Stimulated activated CD4-positive, alpha-beta T cell treated with anti-CD3 and anti-CD28 coated beads, TNF-alpha, amount 100 ng/mL, for 24 hours (primary cell): Measurements from ENCODE around the gene RALA.
"Not testable (repeated sequence)": the region's sequence is repeated elsewhere in the genome, so short reads cannot be mapped to it uniquely, and the experiment has no call there.

ENCODE experiments used
- DNase-seq, 3 experiments: peaks; one replicate each; pipeline ENCODE4 v3.0.0-alpha.2; 2020; ENCODE audit warnings: low read depth in 3 of 3

Gene RALA

DNA sequence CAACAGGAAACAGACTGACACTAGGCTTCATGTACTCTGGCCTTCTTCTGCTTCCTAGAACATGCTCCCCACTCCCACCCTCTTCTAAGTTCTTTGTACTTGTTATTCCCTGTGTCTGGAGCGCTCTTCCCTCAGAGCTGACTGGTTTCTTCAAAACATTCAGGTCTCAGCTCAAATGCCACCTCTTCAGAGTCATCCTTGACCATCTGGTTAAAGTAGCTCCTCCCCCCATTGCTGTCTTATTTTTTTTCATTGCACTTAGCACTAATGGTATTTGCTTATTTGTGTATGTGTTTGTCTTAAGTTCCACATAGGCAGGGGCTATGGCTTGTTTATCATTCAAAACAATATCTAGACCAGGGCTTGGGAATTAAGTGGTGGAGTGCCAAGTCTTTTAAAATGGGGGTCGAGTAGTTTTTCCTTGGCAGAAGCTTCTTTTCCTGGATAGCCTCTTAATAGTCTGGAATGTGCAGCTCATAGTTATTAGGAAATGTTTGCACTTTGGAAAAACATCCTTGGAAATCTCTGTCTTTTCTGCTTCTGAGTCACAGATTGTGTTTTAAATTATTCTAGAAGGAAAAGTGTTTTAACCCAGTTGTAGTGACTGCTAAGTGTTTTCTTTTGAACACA, 60.0 kb downstream of the RALA start:
- no peak for DNase-seq

DNA sequence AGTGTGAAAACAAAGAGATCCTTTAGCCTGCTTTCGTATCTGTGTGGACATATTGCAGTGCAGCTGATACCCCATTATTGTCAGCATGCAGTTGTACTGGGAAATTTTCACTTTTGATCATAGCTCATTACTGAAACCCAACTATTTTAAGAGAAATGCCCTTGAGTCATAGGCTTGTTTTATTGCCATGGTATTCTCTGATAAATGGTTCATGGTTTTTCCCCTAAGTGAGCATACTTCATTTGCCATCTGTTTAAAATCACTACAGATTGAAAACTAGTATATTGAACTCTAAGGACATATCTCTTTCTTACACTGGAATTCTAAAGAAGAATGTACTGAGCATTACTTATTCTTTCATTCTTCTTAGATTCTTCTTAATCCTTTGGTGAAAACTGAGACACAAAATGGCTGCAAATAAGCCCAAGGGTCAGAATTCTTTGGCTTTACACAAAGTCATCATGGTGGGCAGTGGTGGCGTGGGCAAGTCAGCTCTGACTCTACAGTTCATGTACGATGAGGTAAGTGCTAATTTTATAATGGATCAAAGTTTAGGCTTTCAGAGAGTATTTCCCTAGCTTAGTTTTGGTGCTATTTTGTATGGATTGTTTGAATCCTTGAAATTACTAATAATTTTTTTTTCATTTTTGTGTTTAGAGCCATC, 63.0 kb downstream of the RALA start:
- DNase-seq = no peak

- no peak for DNase-seq
These were observed 65.5 kb downstream of the RALA start for GRCh38 chr7:39688611-39689480.

- no peak for DNase-seq
These were observed 68.4 kb downstream of the RALA start for GRCh38 chr7:39691821-39692220.

- not testable (repeated sequence) for DNase-seq
These were observed 69.7 kb downstream of the RALA start for GRCh38 chr7:39693086-39693485.

- no peak for DNase-seq
These were observed 70.4 kb downstream of the RALA start for GRCh38 chr7:39693812-39694211.

- no peak for DNase-seq
These were observed 72.6 kb downstream of the RALA start for GRCh38 chr7:39695852-39696586.

- no peak for DNase-seq
These were observed 73.3 kb downstream of the RALA start for GRCh38 chr7:39696631-39697030.

GRCh38 chr7:39697483-39697882, 74.1 kb downstream of the RALA start:
- DNase-seq = no peak

GRCh38 chr7:39700165-39700564, 76.8 kb downstream of the RALA start:
- no peak for DNase-seq

- DNase-seq = no peak
These were observed 77.6 kb downstream of the RALA start for GRCh38 chr7:39700932-39701331.

GRCh38 chr7:39702133-39702532, 78.8 kb downstream of the RALA start:
- DNase-seq = no peak

DNA sequence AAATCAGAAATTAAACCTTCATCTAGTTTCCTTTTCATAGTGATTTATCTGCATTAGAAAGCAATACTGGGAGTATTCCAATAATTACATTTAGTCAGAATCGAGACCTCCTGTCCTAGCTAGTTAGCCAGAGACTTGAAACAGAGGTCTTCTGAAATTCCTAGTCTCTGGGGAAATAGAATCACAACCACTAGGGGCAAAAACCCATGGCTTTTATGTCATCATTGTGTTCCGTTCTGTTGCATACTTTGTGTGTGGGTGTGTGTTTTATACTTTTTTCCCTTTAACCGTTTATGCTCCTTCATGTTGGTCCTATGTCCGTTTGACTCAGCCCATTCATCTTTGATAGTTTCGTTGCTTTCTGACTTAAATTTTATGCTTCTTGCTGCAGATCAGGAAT, 79.8 kb downstream of the RALA start:
- no peak for DNase-seq

GRCh38 chr7:39709029-39709428, 85.7 kb downstream of the RALA start:
- no peak for DNase-seq

- no peak for DNase-seq
These were observed 86.5 kb downstream of the RALA start for GRCh38 chr7:39709768-39710311.

DNA sequence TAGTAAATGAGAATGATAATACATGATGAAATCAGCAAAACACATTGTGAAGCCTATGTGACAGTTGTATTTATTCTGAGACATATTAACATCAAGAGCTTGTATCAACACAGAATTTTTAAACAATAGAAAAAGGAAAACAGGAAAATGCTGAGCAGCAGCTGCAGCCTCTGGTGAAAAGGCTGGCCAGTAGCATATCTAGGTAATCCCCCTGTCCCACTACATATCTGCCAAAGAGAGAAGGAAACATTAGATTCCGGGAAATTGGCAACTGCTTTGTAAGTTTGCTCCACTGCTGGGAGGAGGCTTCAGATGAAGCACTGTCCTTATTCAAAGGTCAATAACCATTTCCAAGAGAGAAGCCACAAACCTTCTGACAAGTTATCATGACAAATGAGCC, 89.4 kb downstream of the RALA start:
- DNase-seq = no peak

DNA sequence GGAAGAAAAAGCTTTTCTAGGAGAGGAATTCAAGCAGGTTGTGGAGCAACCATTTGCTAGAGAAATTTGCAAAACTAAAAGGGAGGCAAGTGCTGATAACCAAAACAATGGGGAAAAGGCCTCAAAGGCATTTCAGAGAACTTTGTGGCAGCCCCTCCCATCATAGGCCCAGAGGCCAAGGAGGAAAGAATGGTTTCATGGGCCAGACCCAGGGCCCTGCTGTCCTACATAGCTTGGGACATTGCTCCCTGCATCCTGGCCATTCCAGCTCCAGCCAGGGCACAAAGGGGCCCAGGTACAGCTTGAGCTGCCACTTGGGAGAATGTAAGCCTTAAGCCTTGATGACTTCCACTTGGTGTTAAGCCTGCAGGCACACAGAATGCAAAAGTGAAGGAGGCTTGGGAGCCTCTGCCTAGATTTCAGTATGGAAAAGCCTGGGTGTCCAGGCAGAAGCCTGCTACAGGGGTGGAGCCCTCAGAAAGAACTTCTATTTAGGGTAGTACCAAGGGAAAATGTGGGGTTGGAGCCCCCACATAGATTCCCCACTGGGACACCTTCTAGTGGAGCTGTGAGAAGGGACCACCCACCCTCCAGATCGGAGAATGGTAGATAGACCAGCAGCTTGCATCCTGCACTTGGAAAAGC, 91.2 kb downstream of the RALA start:
- DNase-seq = no peak

- DNase-seq = no peak
These were observed 97.2 kb downstream of the RALA start for GRCh38 chr7:39720586-39720985.

DNA sequence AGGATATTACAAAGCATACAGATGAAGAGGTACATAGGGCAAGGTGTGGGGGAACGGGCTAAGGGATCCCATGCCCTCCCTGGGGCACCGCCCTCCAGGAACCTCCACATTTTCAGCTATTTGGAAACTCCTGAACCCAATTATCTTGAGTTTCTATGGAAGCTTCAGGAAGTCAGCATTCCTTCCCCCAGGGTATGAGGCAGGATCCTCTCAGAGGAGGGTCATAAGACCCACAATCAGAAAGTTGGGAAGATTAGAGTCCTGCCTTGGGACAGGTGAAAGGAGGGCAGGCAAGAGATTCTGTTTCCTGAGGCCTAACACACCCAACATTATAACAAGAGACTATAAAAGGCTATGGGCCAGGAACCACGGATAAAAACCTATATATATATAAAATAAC, 98.0 kb downstream of the RALA start:
- DNase-seq = no peak

DNA sequence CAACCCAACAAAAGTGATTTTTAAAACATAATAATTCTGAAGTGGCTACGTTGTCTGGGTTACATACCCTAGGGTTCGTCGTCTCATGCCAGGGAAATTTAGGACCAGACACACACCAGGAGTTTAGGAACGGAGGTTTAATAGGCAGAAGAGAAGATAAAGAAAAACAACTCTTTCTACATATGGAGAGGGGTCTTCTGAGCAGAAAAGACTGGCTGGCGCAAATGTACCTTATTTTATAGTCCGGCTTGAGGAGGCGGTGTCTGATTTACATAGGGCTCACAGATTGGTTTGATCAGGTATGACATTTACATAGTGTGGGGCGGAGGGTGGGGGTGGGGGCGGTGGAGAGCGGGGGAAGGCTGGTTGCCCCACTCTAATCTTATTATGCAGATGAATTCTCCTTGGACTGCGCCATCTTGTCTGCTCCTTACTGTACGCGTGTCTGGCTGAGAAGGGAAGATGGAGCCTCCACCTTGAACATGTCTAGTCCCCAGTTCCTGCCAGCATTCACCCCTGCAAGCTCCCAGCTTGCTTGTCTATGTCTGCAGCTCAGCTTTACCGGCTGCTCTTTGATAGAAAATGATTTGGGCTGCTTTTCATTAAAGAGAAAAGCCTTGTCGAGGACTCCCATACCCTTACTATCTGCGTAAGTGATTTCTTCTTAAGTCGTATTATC, 98.7 kb downstream of the RALA start:
- DNase-seq = no peak
